Measurements from ENCODE around the gene DNAJC11.
"Not testable (repeated sequence)": the region's sequence is repeated elsewhere in the genome, so short reads cannot be mapped to it uniquely, and the experiment has no call there.

Gene DNAJC11

GRCh38 chr1:6651909-6652308 is 49.7 kb downstream of the DNAJC11 start:
- DNase-seq, result no peak

GRCh38 chr1:6648556-6648955 is 53.1 kb downstream of the DNAJC11 start:
- no peak for DNase-seq

- DNase-seq, result peak; percentile 48
Measured at GRCh38 chr1:6646499-6647148, 55.0 kb downstream of the DNAJC11 start.

GRCh38 chr1:6645018-6645417 is 56.6 kb downstream of the DNAJC11 start:
- no peak for DNase-seq

- not testable (repeated sequence) for DNase-seq
Measured at GRCh38 chr1:6640867-6641266, 60.7 kb downstream of the DNAJC11 start.

- DNase-seq, result no peak
Measured at GRCh38 chr1:6638226-6638625, 63.4 kb downstream of the DNAJC11 start.

- no peak for DNase-seq
Measured at GRCh38 chr1:6637770-6638169, 63.8 kb downstream of the DNAJC11 start.

- not testable (repeated sequence) for DNase-seq
Measured at GRCh38 chr1:6636778-6637177, 64.8 kb downstream of the DNAJC11 start.

- DNase-seq, result no peak
Measured at GRCh38 chr1:6635910-6636760, 65.5 kb downstream of the DNAJC11 start.

GRCh38 chr1:6635161-6635909 is 66.3 kb downstream of the DNAJC11 start:
- DNase-seq, result no peak

- peak; percentile 17 for DNase-seq
Measured at GRCh38 chr1:6634371-6635052, 67.1 kb downstream of the DNAJC11 start.

- no peak for DNase-seq
Measured at GRCh38 chr1:6632588-6633514, 68.8 kb downstream of the DNAJC11 start.

- DNase-seq, result no peak
Measured at GRCh38 chr1:6631058-6631457, 70.6 kb downstream of the DNAJC11 start.

- DNase-seq, result no peak
Measured at GRCh38 chr1:6630027-6630426, 71.6 kb downstream of the DNAJC11 start.

- DNase-seq, result no peak
Measured at GRCh38 chr1:6628971-6629479, 72.6 kb downstream of the DNAJC11 start.

- DNase-seq, result no peak
Measured at GRCh38 chr1:6627841-6628545, 73.6 kb downstream of the DNAJC11 start.

GRCh38 chr1:6627031-6627430 is 74.6 kb downstream of the DNAJC11 start:
- DNase-seq, result no peak

GRCh38 chr1:6625584-6626149 is 75.9 kb downstream of the DNAJC11 start:
- DNase-seq, result peak; percentile 40

- peak; percentile 83 for DNase-seq
Measured at GRCh38 chr1:6624710-6625583, 76.7 kb downstream of the DNAJC11 start, which contains the start of gene THAP3. Gene THAP3 (plus strand): TSS chr1:6624868. CDS start chr1:6625219, 351 bp downstream.
